H1 (cell line): ENCODE results near the gene SLC25A4. TPM values are rescaled to one million over a fixed set of nuclear protein-coding genes. Genes with fewer than 3 reads are reported as not detected.

Experiments used
- CTCF ChIA-PET: fragments of 300-600 bp; sonication (Branson Sonifier 250); formaldehyde crosslinking; loops from one replicate; lab custom pipeline; 2021; ENCODE audit not compliant: partially characterized antibody; lab: Charles Lee
- POLR2A ChIA-PET: fragments of 300-600 bp; sonication (Branson Sonifier 250); formaldehyde crosslinking; loops from one replicate; lab custom pipeline; 2021; ENCODE audit warnings: inconsistent platforms; ENCODE audit not compliant: partially characterized antibody; lab: Charles Lee
- DNase-seq, 2 experiments: peaks; one replicate each; pipeline versions ENCODE4 v3.0.0 to v3.0.0-alpha.2; 2010 to 2022; ENCODE audit warnings: low spot score in 2 of 2, low read depth in 1 of 2, mixed read lengths in 1 of 2
- FAIRE-seq: peaks from 2 replicates; lab custom pipeline; 2011; peaks lifted over from hg19 to GRCh38; lab: Jason Lieb, UNC
- H2AFZ ChIP-seq: 2 replicates; pipeline ENCODE4 v1.8.1; 2012; ENCODE audit warnings: low read length, inconsistent platforms
- H2AK5ac ChIP-seq: 2 replicates; pipeline ENCODE4 v1.6.1; 2013; ENCODE audit warnings: low read depth, low read length
- H2BK120ac ChIP-seq: replicated peaks from 2 replicates; pipeline ENCODE3; 2013; ENCODE audit warnings: low read depth, low read length, inconsistent platforms
- H2BK12ac ChIP-seq: 2 replicates; pipeline ENCODE4 v1.6.1; 2013; ENCODE audit warnings: low read depth, low read length
- H2BK15ac ChIP-seq: 2 replicates; pipeline ENCODE4 v1.6.1; 2013; ENCODE audit warnings: low read length
- H2BK20ac ChIP-seq: 2 replicates; pipeline ENCODE4 v1.6.1; 2013; ENCODE audit warnings: low read length
- H2BK5ac ChIP-seq: 2 replicates; pipeline ENCODE4 v1.6.1; 2013; ENCODE audit warnings: low read depth, low read length
- H3K14ac ChIP-seq: 2 replicates; pipeline ENCODE4 v1.6.1; 2013; ENCODE audit warnings: inconsistent platforms; ENCODE audit not compliant: insufficient read length
- H3K18ac ChIP-seq: 2 replicates; pipeline ENCODE4 v1.6.1; 2013; ENCODE audit warnings: low read length; ENCODE audit errors: extremely low read depth
- H3K23ac ChIP-seq: 2 replicates; pipeline ENCODE4 v1.6.1; 2013; ENCODE audit warnings: inconsistent platforms; ENCODE audit not compliant: insufficient read length
- H3K23me2 ChIP-seq: 2 replicates; pipeline ENCODE4 v1.6.1; 2013; ENCODE audit warnings: low read depth, low read length
- H3K27ac ChIP-seq: 2 replicates; pipeline ENCODE4 v1.6.1; 2011; ENCODE audit warnings: low read depth, low read length, inconsistent platforms
- H3K27me3 ChIP-seq, 4 experiments: replicated peaks in 1 of 4; 1 replicate in 1 of 4; 2 replicates in 3 of 4; pipeline versions ENCODE4 v1.6.1 to v1.8.1; 2011 to 2013; ENCODE audit warnings: low read length in 3 of 4, mild to moderate bottlenecking in 3 of 4, inconsistent platforms in 2 of 4, mixed read lengths in 2 of 4, moderate library complexity in 1 of 4; ENCODE audit not compliant: control insufficient read depth in 3 of 4, insufficient read depth in 3 of 4; ENCODE audit errors: extremely low read depth in 1 of 4
- H3K36me3 ChIP-seq, 4 experiments: 2 replicates each; pipeline versions ENCODE4 v1.6.1 to v1.8.1; 2011 to 2013; ENCODE audit warnings: mild to moderate bottlenecking in 4 of 4, low read length in 3 of 4, moderate library complexity in 2 of 4, control low read depth in 1 of 4, inconsistent platforms in 1 of 4; ENCODE audit not compliant: insufficient read depth in 4 of 4, control insufficient read depth in 2 of 4
- H3K4ac ChIP-seq: replicated peaks from 2 replicates; pipeline ENCODE3; 2013; ENCODE audit warnings: low read length, low read depth, mixed read lengths, inconsistent platforms; ENCODE audit not compliant: insufficient read length
- H3K4me1 ChIP-seq, 4 experiments: replicated peaks in 1 of 4; 1 replicate in 1 of 4; 2 replicates in 3 of 4; pipeline versions ENCODE4 v1.6.1 to v1.8.1; 2011 to 2013; ENCODE audit warnings: low read length in 3 of 4, inconsistent platforms in 2 of 4, mixed read lengths in 1 of 4; ENCODE audit not compliant: insufficient read depth in 4 of 4, control insufficient read depth in 3 of 4
- H3K4me2 ChIP-seq, 2 experiments: 2 replicates each; pipeline versions ENCODE4 v1.6.1 to v1.8.1; 2011 to 2013; ENCODE audit warnings: low read depth in 2 of 2, low read length in 2 of 2, control low read depth in 1 of 2, inconsistent platforms in 1 of 2, mild to moderate bottlenecking in 1 of 2; ENCODE audit not compliant: insufficient read depth in 1 of 2
- H3K4me3 ChIP-seq, 4 experiments: fragments of 200-600, 300-600 bp in 1 of 4; sonication (generic), shearing (Covaris generic), sonication (Bioruptor Twin) in 1 of 4; 2 replicates each; pipeline versions ENCODE4 v1.5.1 to v1.8.1; 2011 to 2016; ENCODE audit warnings: low read length in 4 of 4, low read depth in 3 of 4, control low read depth in 2 of 4, inconsistent platforms in 2 of 4, mild to moderate bottlenecking in 2 of 4, mixed read lengths in 1 of 4, moderate library complexity in 1 of 4; ENCODE audit not compliant: insufficient read depth in 2 of 4; ENCODE audit errors: extremely low read depth in 1 of 4
- H3K56ac ChIP-seq: replicated peaks from 2 replicates; pipeline ENCODE3; 2013; ENCODE audit warnings: low read depth, mild to moderate bottlenecking, mixed read lengths, low read length, inconsistent platforms; ENCODE audit not compliant: insufficient read length
- H3K79me1 ChIP-seq: 2 replicates; pipeline ENCODE4 v1.6.1; 2013; ENCODE audit warnings: low read depth, low read length, control low read depth
- H3K79me2 ChIP-seq, 2 experiments: 2 replicates each; pipeline versions ENCODE4 v1.6.1 to v1.8.1; 2012 to 2013; ENCODE audit warnings: low read length in 2 of 2, mild to moderate bottlenecking in 2 of 2, inconsistent platforms in 1 of 2; ENCODE audit not compliant: insufficient read depth in 2 of 2, control insufficient read depth in 1 of 2
- H3K9ac ChIP-seq, 4 experiments: replicated peaks in 1 of 4; 1 replicate in 1 of 4; 2 replicates in 3 of 4; pipeline versions ENCODE4 v1.6.1 to v1.8.1; 2011 to 2013; ENCODE audit warnings: low read depth in 3 of 4, low read length in 3 of 4, control low read depth in 2 of 4, mild to moderate bottlenecking in 2 of 4, moderate library complexity in 2 of 4, inconsistent platforms in 1 of 4; ENCODE audit errors: extremely low read depth in 1 of 4
- H3K9me3 ChIP-seq, 2 experiments: 2 replicates each; pipeline versions ENCODE4 v1.6.1 to v1.8.1; 2012 to 2013; ENCODE audit warnings: mild to moderate bottlenecking in 2 of 2, moderate library complexity in 2 of 2, control low read depth in 1 of 2, inconsistent platforms in 1 of 2, low read depth in 1 of 2, low read length in 1 of 2, mixed read lengths in 1 of 2; ENCODE audit not compliant: insufficient read depth in 2 of 2
- H4K20me1 ChIP-seq, 2 experiments: replicated peaks in 1 of 2; 2 replicates each; pipeline versions ENCODE3 to v1.8.1; 2011 to 2013; ENCODE audit warnings: inconsistent platforms in 2 of 2, low read length in 2 of 2, mild to moderate bottlenecking in 1 of 2; ENCODE audit not compliant: insufficient read depth in 2 of 2, control insufficient read depth in 1 of 2
- H4K5ac ChIP-seq: 2 replicates; pipeline ENCODE4 v1.6.1; 2013; ENCODE audit warnings: low read length, low read depth, mixed read lengths, inconsistent platforms; ENCODE audit not compliant: insufficient read length
- H4K8ac ChIP-seq: 2 replicates; pipeline ENCODE4 v1.8.0; 2013; ENCODE audit warnings: mild to moderate bottlenecking, moderate library complexity, low read length, inconsistent platforms; ENCODE audit not compliant: insufficient read depth; ENCODE audit errors: extremely low read depth
- H4K91ac ChIP-seq: replicated peaks from 2 replicates; pipeline ENCODE3; 2013; ENCODE audit warnings: low read length, mixed read lengths, inconsistent platforms; ENCODE audit not compliant: insufficient read length
- POLR2A ChIP-seq, 2 experiments: IDR thresholded peaks; 1 replicate in 1 of 2; 2 replicates in 1 of 2; pipeline ENCODE4 v1.6.1; 2011; ENCODE audit warnings: low read depth in 2 of 2, low read length in 2 of 2, mild to moderate bottlenecking in 2 of 2; ENCODE audit errors: control extremely low read depth in 1 of 2
- WGBS, 2 experiments: shearing (Covaris generic) in 1 of 2; methylation state at CpG; one replicate each; pipeline versions ENCODE4 v1.1.6 to v1.1.7; 2013 to 2015; ENCODE audit warnings: low lambda C conversion rate in 2 of 2, mixed read lengths in 2 of 2, inconsistent platforms in 1 of 2, low coverage in 1 of 2, missing lambda C conversion rate in 1 of 2; ENCODE audit not compliant: insufficient replicate concordance in 2 of 2, insufficient coverage in 1 of 2, insufficient read length in 1 of 2; ENCODE audit errors: extremely low coverage in 1 of 2, missing lambda C conversion rate in 1 of 2; 5-methylcytosine and 5-hydroxymethylcytosine counted together
- polyA plus RNA-seq, 7 experiments: library from polyadenylated mRNA; depleted of rRNA in 3 of 7; stranded (reverse) in 5 of 7; unstranded in 2 of 7; fragments of >200 nt in 5 of 7; fragments of 200-250 nt in 2 of 7; gene quantifications; 1 replicate in 5 of 7; 2 replicates in 1 of 7; 4 replicates in 1 of 7; pipeline versions ENCODE4 v1.2.1 to v1.2.3, GENCODE V29; 2011 to 2013; ENCODE audit warnings: missing spikeins in 2 of 7, mixed read lengths in 2 of 7
- total RNA-seq: library from RNA; stranded (reverse); fragmentation: NEBNext Ultra II Directional; extraction: Animal tissue kit (Norgen Biotek cat#: 25700); gene quantifications from 2 replicates; pipeline ENCODE4 v1.2.1, GENCODE V29; 2021
- TF ChIP-seq, protein P1 (sequence below), 3 experiments: IDR thresholded peaks; 1 replicate in 2 of 3; 2 replicates in 1 of 3; pipeline versions ENCODE4 v1.5.1 to v1.6.1; 2011; ENCODE audit warnings: low read length in 3 of 3, mild to moderate bottlenecking in 3 of 3, inconsistent platforms in 2 of 3, low read depth in 1 of 3, moderate library complexity in 1 of 3; ENCODE audit not compliant: insufficient read depth in 1 of 3; ENCODE audit errors: control extremely low read depth in 1 of 3

SLC25A4 gene
- total and polyA plus RNA-seq, 2 of the 8 experiments (the other 6 are each of a cell fraction or from before 2014, with no cell fraction given): 41.3 to 42.0 TPM

DNA sequence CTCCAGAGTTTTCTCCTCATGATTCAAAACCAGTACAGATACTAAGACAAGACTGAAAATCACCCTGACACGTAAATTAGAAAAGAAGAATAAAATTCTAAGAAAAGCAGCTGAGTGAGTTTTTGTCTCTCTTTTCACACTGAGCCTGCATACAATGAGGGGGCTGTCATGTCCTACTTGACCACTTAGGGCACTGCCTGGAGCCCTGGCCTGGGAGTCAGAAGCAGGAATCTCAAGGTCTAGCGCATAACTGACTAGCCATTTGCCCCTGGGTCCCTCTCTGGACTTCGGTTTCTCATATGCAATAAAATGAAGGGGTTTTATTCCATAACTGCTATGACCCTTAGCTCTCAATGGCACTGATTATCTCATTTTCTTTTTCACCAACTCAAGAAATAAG lies 36.7 kb upstream of the SLC25A4 start:
- no peak overlapping the region for H2BK5ac ChIP-seq
- H3K56ac ChIP-seq: no peak overlapping the region
- no peak overlapping the region for H3K27ac ChIP-seq
- H2BK120ac ChIP-seq: no peak overlapping the region
- FAIRE-seq: no peak
- no peaks in the 10 kb centered on the region for H3K27me3 ChIP-seq
- H3K4me2 ChIP-seq: no peak overlapping the region; a peak in 1 of 4 replicates
- ChIA-PET POLR2A (interaction anchor here (0.7 to 1.3 kb wide), 3 partner anchors 8 to 22 kb away, joined by 3 to 4 read pairs (median 3); no protein-coding TSS in a partner anchor), CTCF (interaction anchor here (0.6 to 3.3 kb wide), 12 partner anchors 8 to 528 kb away, joined by 3 to 17 read pairs (median 6); no protein-coding TSS in a partner anchor)
- no peak overlapping the region for H2AK5ac ChIP-seq
- no peak overlapping the region for H2BK12ac ChIP-seq
- 91% methylated on average over 3 of the region's 3 CpGs; no CpG with 5 or more reads in 1 of the 2 experiments for WGBS, 2 experiments
- no peak for TF ChIP-seq POLR2A (IDR thresholded peaks at IDR 0.05; ENCODE audit: control extremely low read depth in 1 of 2, low read depth in 2 of 2, low read length in 2 of 2)
- TF ChIP-seq, protein P1, sequence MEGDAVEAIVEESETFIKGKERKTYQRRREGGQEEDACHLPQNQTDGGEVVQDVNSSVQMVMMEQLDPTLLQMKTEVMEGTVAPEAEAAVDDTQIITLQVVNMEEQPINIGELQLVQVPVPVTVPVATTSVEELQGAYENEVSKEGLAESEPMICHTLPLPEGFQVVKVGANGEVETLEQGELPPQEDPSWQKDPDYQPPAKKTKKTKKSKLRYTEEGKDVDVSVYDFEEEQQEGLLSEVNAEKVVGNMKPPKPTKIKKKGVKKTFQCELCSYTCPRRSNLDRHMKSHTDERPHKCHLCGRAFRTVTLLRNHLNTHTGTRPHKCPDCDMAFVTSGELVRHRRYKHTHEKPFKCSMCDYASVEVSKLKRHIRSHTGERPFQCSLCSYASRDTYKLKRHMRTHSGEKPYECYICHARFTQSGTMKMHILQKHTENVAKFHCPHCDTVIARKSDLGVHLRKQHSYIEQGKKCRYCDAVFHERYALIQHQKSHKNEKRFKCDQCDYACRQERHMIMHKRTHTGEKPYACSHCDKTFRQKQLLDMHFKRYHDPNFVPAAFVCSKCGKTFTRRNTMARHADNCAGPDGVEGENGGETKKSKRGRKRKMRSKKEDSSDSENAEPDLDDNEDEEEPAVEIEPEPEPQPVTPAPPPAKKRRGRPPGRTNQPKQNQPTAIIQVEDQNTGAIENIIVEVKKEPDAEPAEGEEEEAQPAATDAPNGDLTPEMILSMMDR (IDR thresholded peaks at IDR 0.05; ENCODE audit: control extremely low read depth in 1 of 3, insufficient read depth in 1 of 3, low read depth in 1 of 3, low read length in 3 of 3): peak in 1 of 3 experiments; percentile 18; a peak in 1 of 4 replicates
- H3K23me2 ChIP-seq: no peaks in the 10 kb centered on the region
- no peak overlapping the region for H3K4ac ChIP-seq
- H3K9ac ChIP-seq: no peak overlapping the region
- H3K23ac ChIP-seq: no peak overlapping the region
- no peak overlapping the region for H2AFZ ChIP-seq
- H3K79me1 ChIP-seq: no peaks in the 10 kb centered on the region
- peak overlapping the region; percentile 67; the same call in 1 of the 2 replicates for H2BK20ac ChIP-seq
- no peaks in the 10 kb centered on the region for H3K36me3 ChIP-seq
- H4K91ac ChIP-seq: no peak overlapping the region
- H3K4me1 ChIP-seq: peaks cover 6 to 26% (median 12%) of the 10 kb centered on the region in 4 experiments
- no peak overlapping the region for H3K4me3 ChIP-seq
- H3K14ac ChIP-seq: no peak overlapping the region
- no peak overlapping the region for H4K5ac ChIP-seq
- no peak for DNase-seq
- no peaks in the 10 kb centered on the region for H3K9me3 ChIP-seq
- no peak overlapping the region for H3K18ac ChIP-seq
- H4K20me1 ChIP-seq: no peaks in the 10 kb centered on the region
- H3K79me2 ChIP-seq: no peaks in the 10 kb centered on the region
- no peak overlapping the region for H2BK15ac ChIP-seq
- H4K8ac ChIP-seq: no peak overlapping the region
